SH-SY5Y (cell line): Measurements from ENCODE around the gene KCNJ15.

ENCODE experiments used
- GATA2 ChIP-seq: IDR thresholded peaks from 2 replicates; pipeline ENCODE4 v1.6.1; 2011; ENCODE audit warnings: mild to moderate bottlenecking, low read depth, low read length
- GATA3 ChIP-seq: IDR thresholded peaks from 2 replicates; pipeline ENCODE4 v1.6.1; 2011; ENCODE audit warnings: low read depth, mild to moderate bottlenecking, low read length, moderate library complexity

DNA sequence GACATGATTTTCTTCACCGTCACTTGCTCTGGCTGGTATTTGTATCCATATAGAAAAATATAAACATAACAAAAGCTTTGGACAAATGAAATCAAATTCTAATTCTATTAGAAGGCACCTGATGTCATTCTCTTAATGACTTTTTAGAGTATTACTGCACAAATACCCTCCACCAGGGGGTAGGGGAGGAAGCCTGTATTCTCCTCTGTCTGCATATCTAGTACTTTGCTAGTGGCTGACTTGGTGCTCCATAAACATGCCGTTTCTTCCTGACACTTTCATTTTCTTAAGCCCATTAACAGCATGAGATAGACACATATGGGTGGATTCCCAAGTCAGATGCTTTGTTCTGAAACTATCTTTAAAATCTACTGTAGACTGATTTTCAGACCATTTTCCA is 20.6 kb upstream of the KCNJ15 start:
- TF ChIP-seq GATA2 (no peak), GATA3 (no peak)
